Colonic mucosa (tissue), 4 donors: ENCODE measurements around the gene ME2. TPM values are rescaled to one million over a fixed set of nuclear protein-coding genes. Genes with fewer than 3 reads are reported as not detected.

Source experiments
- DNase-seq: peaks from one replicate; pipeline ENCODE4 v3.0.0-alpha.2; 2020
- H3K27ac ChIP-seq: fragments of 200-600 bp; one replicate; pipeline ENCODE4 v1.8.0; 2021
- H3K27me3 ChIP-seq: fragments of 200-600 bp; one replicate; pipeline ENCODE4 v1.8.0; 2021
- H3K36me3 ChIP-seq: fragments of 200-600 bp; one replicate; pipeline ENCODE4 v1.8.0; 2021
- H3K4me1 ChIP-seq: fragments of 200-600 bp; one replicate; pipeline ENCODE4 v1.8.0; 2021; ENCODE audit warnings: mild to moderate bottlenecking
- H3K4me3 ChIP-seq: fragments of 200-600 bp; one replicate; pipeline ENCODE4 v1.8.0; 2021
- H3K9ac ChIP-seq, 2 donors: one replicate each; pipeline ENCODE4 v1.7.0; 2013; ENCODE audit warnings: control low read depth in 2 of 2, low read depth in 2 of 2, low read length in 2 of 2
- H3K9me3 ChIP-seq: fragments of 200-600 bp; one replicate; pipeline ENCODE4 v1.8.0; 2021
- CTCF ChIP-seq: fragments of 200-600 bp; IDR thresholded peaks from one replicate; pipeline ENCODE4 v1.8.0; 2022; ENCODE audit warnings: antibody characterized with exemption, mild to moderate bottlenecking
- intact Hi-C: fragments of 100-400 bp; cut with DNase I; formaldehyde crosslinking; loops from one replicate; pipeline ENCODE4 v1.14.1; 2022
- total RNA-seq, 2 donors: library from RNA; stranded (reverse); fragmentation: NEBNext Ultra II Directional in 1 of 2; extraction: Animal tissue kit (Norgen Biotek cat#: 25700) in 1 of 2; gene quantifications; one replicate each; pipeline ENCODE4 v1.2.1, GENCODE V29; 2021
- donor health status: healthy.
- donor health status: DM: no; HTN: no; CAD: no.
- donor health status: DM: no; HTN: no; CAD: no.

Gene ME2
- total RNA-seq, 2 donors from 2014 or later: 59.4 to 76.5 TPM

- DNase-seq: no peak
These were observed 8.0 kb downstream of the ME2 start for GRCh38 chr18:50886929-50887328.

GRCh38 chr18:50895350-50896045, 16.6 kb downstream of the ME2 start:
- no peaks in the 10 kb centered on the region for H3K36me3 ChIP-seq
- DNase-seq: no peak
- no peak overlapping the region for H3K27ac ChIP-seq
- H3K27me3 ChIP-seq: no peaks in the 10 kb centered on the region
- intact Hi-C loops: no loop called here
- no peak overlapping the region for H3K9ac ChIP-seq
- H3K4me3 ChIP-seq: no peak overlapping the region
- no peak for TF ChIP-seq CTCF
- H3K9me3 ChIP-seq: no peaks in the 10 kb centered on the region
- H3K4me1 ChIP-seq: no peaks in the 10 kb centered on the region

More at GRCh38 chr18:50886929-50887328, 8.0 kb downstream of the ME2 start:
- Histone ChIP-seq H3K27me3 (no peaks in the 10 kb centered on the region), H3K4me1 (no peaks in the 10 kb centered on the region), H3K27ac (no peak overlapping the region), H3K4me3 (no peak overlapping the region), H3K36me3 (no peaks in the 10 kb centered on the region), H3K9ac (no peak overlapping the region), H3K9me3 (no peaks in the 10 kb centered on the region)
- intact Hi-C loops: loop anchor here (10.0 kb wide), 1 partner anchor 58 kb away; no protein-coding TSS in a partner anchor
- TF ChIP-seq CTCF: no peak

- TF ChIP-seq CTCF: no peak
- DNase-seq: no peak
- no peak overlapping the region for H3K4me3 ChIP-seq
- no peak overlapping the region for H3K27ac ChIP-seq
- intact Hi-C loops: no loop called here
- no peak overlapping the region for H3K9ac ChIP-seq
- no peaks in the 10 kb centered on the region for H3K4me1 ChIP-seq
- H3K27me3 ChIP-seq: no peaks in the 10 kb centered on the region
- no peaks in the 10 kb centered on the region for H3K9me3 ChIP-seq
- H3K36me3 ChIP-seq: no peaks in the 10 kb centered on the region
These were observed 17.2 kb downstream of the ME2 start for GRCh38 chr18:50896093-50896492.

GRCh38 chr18:50898919-50899318, 20.0 kb downstream of the ME2 start:
- no peak for TF ChIP-seq CTCF
- Histone ChIP-seq H3K27me3 (no peaks in the 10 kb centered on the region), H3K9ac (no peak overlapping the region), H3K36me3 (no peaks in the 10 kb centered on the region), H3K4me1 (no peaks in the 10 kb centered on the region), H3K9me3 (no peaks in the 10 kb centered on the region), H3K4me3 (no peak overlapping the region), H3K27ac (no peak overlapping the region)
- intact Hi-C loops: no loop called here
- DNase-seq: no peak

GRCh38 chr18:50902797-50903196, 23.9 kb downstream of the ME2 start:
- Histone ChIP-seq H3K36me3 (no peaks in the 10 kb centered on the region), H3K4me1 (no peaks in the 10 kb centered on the region), H3K27me3 (no peaks in the 10 kb centered on the region), H3K27ac (no peak overlapping the region), H3K4me3 (no peak overlapping the region), H3K9ac (no peak overlapping the region), H3K9me3 (no peaks in the 10 kb centered on the region)
- no peak for DNase-seq
- intact Hi-C loops: no loop called here
- TF ChIP-seq CTCF: no peak
